GM18511 (cell line): ENCODE data around the gene IGF1.
"Not testable (repeated sequence)": the region's sequence is repeated elsewhere in the genome, so short reads cannot be mapped to it uniquely, and the experiment has no call there.

Source experiments
- ATAC-seq: cut with Tn5 transposase; IDR thresholded peaks from one replicate; pipeline ENCODE4 v1.9.1; 2021; ENCODE audit warnings: mild to moderate bottlenecking, moderate library complexity; ENCODE audit not compliant: unreplicated experiment

The IGF1 gene

DNA sequence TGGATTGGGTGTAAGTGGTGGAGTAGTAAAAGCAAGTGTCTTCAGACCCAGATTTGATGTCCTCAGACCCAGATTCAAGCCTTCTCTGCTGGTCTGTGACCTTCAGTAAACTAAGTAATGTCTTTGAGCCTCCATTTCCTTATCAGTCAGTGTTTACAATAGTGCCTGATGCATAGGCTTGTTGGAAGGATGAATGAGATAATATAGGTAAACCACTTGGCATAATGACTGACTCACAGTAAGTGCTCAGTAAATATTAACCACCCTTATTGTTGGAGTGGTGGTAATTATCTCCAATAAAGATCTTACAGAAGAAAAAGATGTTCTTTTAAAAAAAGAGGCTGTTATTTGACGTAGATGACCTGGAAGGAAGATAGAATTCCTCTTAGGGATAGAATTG, 86.2 kb downstream of the IGF1 start:
- no peak for ATAC-seq

DNA sequence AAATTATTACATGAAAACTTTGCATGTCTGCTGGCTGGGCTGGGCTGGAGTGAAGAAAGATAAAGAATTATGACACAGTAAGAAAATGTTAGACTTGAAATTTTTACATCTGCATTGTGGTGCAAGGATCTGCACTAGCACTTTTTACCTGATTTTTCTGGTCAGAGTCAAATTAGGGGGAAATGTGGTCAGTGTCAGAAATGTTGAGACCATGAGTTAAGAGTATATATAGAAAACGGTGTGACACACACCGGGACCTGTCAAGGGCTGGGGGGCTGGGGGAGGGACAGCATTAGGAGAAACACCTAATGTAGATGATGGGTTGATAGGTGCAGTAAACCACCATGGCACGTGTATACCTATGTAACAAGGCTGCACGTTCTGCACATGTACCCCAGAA, 90.3 kb downstream of the IGF1 start:
- no peak for ATAC-seq

DNA sequence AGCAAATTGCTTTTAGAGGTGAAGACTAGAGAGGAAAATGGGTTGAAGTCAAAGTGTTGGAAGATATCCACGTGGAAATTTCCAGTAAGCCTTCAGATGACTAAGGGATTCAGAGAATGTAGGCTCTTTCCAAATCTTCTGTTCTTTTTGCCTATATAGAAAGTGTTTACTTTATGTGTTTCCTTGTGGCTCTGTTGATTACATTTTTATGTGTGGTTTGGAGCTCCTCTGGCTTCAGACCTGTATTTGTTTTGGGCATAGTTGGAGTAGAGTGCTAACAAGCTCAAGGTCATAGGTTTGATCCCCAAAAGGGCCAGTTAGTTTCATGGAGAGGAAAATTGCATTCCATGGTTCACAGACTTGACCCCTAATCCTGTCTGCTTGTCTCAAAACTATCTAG, 91.9 kb downstream of the IGF1 start:
- ATAC-seq: no peak

GRCh38 chr12:102385343-102385742, 95.0 kb downstream of the IGF1 start:
- no peak for ATAC-seq

DNA sequence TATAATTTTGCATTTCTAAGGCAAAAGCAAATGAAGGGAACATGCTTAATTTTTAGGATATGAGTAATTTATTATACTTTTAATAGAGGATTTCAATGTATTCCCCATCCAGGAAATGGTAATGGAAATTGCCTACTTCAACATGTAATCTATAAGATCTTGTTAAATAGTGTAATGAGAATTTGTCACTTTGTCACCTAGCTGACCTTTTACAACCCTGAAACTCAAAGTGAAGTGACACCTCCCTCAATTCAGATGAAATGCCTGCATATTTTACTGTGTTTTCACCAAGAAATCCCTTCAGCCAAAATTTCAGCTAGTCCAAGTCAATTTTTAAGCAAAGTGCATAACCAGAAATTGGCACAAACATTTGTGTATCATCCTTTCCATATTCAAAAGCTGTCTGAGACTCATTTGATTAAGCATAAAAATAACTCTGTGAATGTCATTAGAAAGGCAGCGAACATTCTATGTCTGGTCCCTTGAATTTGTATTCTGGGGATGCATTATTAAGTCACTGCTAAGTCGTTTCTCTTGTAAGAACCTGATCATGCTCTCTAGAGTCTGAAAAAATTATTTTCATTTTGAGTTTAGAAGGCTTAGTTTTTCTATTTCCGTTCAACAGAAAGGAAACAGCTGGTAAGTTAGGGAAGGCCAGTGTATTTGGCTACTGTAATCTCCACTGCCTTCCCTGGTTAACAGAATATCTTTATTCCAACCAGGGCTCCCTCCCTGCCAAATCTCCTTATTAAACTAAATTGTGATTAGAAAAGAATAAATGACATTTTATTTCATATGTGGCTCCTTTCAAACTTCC, 100.8 kb downstream of the IGF1 start:
- no peak for ATAC-seq

- ATAC-seq: no peak
Observed at GRCh38 chr12:102376781-102377180, 103.6 kb downstream of the IGF1 start.

DNA sequence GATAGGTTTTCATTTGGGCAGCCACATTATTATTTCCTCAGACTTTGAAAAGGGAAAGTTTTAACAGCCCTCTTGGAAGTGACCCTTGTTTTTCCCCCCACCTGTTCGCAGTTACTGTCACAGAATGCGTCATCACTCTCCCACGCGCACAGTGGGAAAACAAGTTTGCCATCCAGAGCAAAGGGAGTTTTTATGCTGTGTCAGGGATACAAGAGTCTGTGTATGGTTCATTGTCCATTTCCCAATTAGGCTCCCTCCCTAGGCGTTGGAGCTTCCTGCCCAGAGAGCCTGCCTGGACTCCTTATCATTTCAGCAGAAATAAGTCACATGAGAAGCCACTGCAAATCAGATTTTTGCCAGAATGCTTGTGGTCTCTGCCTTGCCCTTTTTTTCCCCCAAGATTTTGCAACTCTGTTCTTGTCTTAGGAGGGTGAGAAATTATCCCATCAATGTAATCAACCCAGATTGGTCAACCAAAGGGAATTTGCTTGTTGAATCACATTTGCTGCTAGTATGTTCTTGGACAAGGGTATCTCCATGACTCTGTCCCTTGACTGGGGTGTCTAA, 104.1 kb downstream of the IGF1 start:
- no peak for ATAC-seq

DNA sequence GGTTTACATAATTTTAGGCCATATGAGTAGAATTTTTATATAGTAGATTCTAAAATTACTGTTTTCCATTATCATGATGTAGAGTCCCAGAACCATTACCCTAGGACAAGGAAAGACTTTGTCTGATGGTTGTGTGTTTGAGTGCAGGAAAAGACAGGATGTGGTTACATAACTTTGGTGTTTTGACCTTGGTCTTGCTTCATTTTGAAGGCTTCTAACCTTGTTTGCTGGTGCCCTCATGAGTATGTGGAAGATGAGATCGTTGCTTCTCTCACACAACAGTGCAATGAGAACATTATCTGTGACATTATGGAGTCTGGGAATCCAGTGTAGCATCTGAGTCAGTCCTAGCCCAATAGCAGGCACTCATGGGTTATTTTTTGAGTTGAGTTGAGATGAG, 106.2 kb downstream of the IGF1 start:
- no peak for ATAC-seq

- ATAC-seq: no peak
Observed at GRCh38 chr12:102372087-102372486, 108.3 kb downstream of the IGF1 start.

DNA sequence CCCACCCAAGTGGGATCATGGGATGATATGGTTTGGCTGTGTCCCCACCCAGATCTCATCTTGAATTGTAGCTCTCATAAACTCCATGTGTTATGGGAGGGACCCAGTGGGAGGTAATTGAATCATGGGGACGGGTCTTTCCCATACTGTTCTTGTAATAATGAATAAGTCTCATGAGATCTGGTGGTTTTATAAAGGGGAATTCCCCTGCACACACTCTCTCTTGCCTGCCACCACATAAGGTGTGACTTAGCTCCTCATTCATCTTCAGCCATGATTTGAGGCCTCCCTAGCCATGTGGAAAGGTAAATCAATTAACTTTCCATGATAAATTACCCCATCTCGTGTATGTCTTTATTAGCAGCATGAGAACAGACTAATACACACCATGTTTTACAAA, 109.2 kb downstream of the IGF1 start:
- no peak for ATAC-seq

DNA sequence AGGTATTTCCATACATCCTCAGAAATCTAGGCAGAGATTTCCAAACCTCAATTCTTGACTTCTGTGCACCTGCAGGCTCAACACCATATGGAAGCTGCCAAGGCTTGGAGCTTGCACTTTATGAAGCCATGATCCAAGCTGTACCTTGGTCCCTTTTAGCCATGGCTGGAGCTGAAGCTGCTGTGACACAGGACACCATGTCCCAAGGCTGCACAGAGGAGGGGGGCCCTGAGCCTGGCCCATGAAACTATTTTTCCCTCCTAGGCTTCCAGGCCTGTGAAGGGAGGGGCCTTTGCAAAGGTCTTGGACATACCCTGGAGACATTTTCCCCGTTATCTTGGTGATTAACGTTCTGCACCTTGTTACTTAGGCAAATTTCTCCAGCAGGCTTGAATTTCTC, 110.5 kb downstream of the IGF1 start:
- ATAC-seq: no peak

DNA sequence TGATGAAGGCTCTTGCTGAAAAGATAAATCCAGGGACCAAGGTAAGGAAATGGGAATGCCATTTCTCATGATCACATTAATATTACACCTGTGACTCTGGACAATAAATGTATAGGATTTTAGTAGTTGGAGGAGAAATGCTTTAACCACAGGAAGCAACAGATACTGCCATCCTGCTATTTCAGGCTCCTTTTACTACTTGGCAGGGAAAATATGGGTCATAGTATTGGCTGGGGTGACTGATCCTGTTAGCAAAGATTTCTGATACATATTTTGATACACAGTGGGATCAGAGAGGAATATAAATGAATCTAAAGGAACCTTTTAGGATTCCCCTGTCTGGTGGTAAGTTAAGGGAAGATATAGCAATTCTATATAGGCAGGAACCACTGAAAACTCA, 115.0 kb downstream of the IGF1 start:
- no peak for ATAC-seq

DNA sequence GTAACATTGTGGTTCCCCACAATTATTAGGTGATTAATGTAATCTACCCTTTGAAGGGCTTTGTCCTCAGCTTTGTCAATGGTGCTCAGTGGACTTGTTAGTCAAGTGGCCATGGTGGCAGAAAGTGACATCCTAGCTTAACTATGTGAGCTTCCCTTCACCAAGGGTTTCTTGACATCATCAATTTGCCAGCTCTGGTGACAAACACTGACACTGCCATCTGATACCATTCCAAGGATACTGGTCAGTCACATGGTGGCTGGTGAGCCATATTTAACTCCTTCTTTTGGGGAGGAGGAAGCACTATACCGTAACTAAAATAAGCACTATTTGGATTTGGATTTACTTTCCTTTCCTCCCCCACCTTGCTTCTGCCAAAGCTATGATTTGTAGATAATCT, 115.7 kb downstream of the IGF1 start:
- no peak for ATAC-seq

GRCh38 chr12:102356690-102357089, 123.7 kb downstream of the IGF1 start:
- ATAC-seq: no peak

GRCh38 chr12:102354281-102354680, 126.1 kb downstream of the IGF1 start:
- not testable (repeated sequence) for ATAC-seq

- ATAC-seq: no peak
Observed at GRCh38 chr12:102351322-102351721, 129.0 kb downstream of the IGF1 start.

DNA sequence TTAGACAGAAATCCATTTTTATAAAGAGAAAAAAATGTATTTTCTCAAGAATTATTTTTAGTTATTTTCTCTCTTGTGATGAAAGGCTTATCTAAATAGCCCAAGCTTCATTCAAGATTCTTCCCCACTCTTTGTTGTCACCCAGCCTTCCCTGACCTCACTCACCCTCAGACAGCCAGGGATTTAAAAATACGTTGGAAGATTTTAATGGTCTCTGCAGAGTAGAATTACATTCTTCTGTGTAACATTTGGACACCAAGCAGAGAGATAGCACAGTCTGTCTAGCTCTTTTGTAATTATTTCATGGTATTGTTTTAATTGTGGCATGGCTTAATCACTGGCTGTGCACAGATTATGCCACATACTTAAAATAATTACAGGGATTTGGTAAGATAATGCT, 130.3 kb downstream of the IGF1 start:
- ATAC-seq: no peak

DNA sequence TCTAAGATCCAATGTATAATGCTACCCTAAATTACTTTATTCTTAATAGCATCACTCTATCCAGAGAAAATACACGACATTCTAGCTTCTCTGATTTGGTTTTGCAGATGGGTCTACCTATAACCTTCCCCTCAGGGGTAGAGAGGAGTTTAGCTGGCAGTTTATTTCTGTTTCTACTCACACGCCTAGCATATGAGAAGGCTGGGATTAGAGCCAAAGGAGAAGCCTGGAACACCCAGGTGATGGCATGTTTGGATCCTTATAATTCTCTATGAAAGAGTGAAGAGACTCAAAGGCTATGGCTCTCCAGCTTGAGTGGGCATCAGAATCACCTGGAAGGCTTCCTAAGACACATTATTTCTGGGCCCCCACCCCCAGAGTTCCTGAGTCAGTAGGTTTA, 131.3 kb downstream of the IGF1 start:
- no peak for ATAC-seq

DNA sequence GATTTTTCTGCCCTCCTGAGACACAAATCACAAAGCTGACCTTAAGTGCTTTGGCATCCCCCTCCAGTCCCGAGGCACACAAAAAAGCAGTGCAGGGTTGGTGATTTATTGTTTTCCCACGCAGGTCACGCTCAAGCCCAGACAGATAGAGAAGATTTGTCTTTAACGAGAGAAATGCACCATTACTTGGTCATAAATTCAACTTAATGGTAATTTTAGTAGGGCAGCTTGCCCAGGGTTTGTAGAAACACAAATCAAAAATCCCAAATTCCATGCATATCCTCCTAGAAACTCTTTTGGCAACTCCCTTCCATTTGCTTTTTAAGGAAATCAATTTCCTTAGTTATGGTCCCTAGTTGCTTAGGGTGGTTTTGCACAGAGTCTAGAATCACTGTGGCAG, 132.6 kb downstream of the IGF1 start:
- ATAC-seq: no peak
